GM19043 (cell line): ENCODE data around the gene ARMCX6.
A peak's percentile ranks its signal among the peaks of the same experiment; 100 is the strongest.
"Not testable (repeated sequence)": the region's sequence is repeated elsewhere in the genome, so short reads cannot be mapped to it uniquely, and the experiment has no call there.

ENCODE experiments used
- ATAC-seq: cut with Tn5 transposase; IDR thresholded peaks from one replicate; pipeline ENCODE4 v1.9.1; 2021; ENCODE audit warnings: low read depth; ENCODE audit not compliant: unreplicated experiment

ARMCX6 gene

DNA sequence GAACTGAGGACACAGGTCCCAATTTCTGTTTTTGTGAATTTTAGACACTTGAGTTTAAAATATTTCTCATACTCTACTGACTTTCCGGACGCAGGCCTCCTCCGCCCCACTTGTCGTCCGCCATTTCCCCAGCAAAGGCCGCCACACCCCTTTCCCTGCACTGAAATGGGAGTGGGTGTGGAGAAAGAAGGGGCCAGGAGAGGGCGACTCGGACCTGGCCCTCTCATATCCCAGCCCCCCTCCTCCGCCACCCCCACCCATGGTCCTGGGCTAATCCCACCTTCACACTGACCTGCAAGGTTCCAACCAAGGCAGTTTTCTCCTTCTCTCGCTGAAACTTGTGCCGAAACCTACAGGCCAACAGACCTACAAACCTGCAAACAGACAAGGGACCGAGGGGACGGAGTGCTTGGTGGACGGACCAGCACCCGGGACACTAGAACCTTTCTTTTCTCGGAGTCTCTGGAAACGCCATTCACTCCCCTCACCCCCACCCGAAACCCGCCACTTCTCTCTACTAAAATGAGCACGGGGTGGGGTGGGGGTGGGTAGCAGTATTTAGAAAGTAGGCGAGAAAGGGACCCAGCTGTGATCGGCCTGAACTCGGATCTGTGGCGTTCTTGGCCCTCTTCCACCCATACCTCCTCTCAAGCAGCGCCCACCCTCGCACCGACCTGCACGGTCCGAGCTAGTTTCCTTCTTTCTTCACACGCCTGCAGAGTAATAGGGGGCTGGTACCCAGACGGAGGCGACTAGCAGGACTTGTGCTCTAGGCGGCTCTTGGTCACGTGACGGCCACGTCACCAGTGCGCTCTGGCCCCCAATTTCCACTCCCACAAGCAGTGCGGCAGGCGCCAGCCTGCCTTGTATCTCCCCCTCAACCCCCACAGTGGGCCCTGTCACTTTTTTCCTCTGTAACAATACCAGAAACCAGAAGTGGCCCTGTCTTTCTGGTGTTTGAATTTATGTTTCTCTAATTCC lies at the start of gene ARMCX6:
ARMCX6 (minus strand) TSS at position 790 of the 981 bp plus-strand sequence. CDS start 1,380 bp downstream, outside the sequence.
- ATAC-seq = peak; percentile 94

DNA sequence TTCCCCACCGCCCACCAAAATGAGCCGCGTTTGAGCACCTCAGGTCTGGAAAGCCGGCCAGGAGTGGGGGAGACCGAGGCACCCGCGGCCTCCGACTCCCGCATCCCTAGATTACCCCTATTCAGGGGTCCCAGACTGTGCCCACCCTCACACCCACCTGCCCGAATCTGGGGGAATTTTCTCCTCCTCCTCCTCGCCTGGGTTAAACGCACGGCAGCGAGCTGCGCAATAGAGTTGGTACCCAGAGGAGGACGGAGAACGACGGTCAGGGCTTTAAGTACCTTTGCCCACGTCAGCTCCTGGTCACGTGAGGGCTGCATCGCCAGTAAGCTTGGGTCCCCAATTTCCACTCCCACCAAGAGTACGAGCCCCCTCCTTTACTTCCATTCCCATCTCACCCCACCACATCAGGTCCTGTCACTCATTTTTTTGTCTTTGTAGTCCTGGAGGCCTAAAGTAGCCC lies 41.8 kb upstream of the ARMCX6 start, which contains the start of gene ARMCX2:
ARMCX2 (minus strand) TSS at position 250 of the 463 bp plus-strand sequence. CDS start 2,262 bp downstream, outside the sequence.
- peak; percentile 46 for ATAC-seq

DNA sequence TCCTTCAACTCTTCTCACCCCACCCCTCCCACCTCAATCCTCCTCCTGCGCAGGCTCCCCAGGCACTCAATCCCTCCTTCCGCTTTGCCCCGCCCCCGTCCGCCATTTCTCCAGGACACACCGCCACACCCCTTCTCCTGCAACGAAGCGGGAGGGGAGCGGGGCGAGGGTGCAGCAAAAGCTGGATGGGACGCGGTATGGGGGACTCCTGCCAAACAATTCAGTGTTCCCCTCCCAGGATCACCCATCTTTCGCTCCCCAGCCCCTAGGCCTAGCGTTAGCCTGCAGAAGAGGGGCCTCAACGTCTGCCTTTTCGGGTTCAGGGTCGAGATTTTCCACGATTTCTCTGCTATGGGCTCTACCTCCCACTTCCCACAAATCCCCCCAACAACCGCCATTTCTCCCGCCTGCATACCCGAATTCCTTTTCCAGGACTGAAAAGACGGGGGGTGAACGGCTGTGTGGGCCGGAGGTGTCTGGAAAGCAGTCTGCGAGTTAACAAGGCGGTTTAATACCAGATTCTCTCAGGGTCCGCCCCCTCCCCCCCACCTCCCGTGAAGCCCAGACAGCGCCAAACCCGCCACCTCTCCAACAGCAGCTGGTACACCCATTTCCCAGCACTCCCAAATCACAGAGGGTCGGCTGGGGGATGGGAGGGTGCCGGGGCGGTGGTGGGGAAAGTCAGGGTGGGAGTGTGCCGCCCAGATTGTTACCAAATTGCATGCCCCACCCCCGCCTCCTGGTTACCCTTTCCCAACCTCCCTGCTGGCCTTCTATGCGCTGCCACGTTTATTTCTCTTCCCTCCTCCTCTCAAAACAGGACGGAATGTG lies 41.1 kb upstream of the ARMCX6 start:
- ATAC-seq = peak; percentile 63

DNA sequence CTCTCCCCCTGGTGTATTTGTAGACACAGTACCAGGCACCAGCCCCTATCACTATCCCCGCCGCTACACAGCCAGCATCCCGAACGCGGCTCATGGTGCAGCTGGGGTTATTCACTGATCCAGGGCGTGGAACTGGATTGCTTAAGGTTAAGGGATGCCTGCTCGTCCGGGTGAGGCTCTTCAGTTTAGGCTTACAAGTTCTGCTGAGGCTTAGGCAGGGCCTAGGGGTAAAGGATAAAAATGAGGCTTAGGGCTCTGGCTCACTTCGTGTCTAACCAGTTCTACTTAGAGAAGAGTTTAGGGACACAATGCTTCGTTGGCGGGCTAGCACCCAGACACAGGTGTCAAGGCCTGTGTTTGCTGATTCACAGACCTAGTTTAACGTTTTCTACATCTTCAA lies 39.7 kb upstream of the ARMCX6 start:
- ATAC-seq = no peak

DNA sequence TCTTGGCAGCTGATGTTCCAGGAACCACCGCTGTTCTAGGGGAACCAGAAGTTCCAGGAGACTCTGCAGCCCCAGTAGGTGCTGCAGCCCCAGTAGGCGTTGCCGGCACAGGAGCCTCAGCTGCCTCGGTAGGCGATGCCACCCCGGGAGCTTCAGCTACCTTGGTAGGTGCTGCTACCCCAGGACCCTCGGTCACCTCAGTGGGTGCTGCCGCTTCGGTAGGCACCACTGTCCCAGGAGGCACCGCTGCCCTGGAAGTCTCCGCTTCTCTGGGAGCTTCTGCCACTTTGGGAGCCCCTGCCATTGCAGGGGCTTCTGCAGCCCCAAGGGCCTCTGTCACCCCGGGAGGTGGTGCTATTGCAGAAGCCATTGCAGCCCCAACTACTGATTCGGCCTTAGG lies 39.0 kb upstream of the ARMCX6 start:
- ATAC-seq = no peak

GRCh38 chrX:101655534-101655933 lies 37.7 kb upstream of the ARMCX6 start:
- ATAC-seq = no peak

GRCh38 chrX:101647716-101648115 lies 29.9 kb upstream of the ARMCX6 start:
- ATAC-seq = not testable (repeated sequence)

DNA sequence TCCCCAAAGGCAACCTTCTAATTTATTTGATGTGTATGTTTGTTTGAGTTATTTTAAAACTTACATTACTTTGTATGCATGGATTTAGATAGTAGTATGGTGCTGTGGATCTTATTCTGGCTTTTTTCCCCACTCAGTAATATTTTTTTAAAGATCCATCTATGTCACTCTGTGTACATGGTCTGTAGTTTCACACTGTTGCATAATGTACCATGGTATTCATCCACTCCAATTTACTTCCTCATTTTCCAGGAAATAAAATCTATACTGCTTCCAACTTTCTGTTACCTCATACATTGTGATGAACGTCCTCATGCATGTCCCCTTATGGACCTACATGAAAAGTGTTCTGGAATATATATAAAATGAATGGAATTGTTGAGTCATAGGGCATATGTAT lies 24.3 kb upstream of the ARMCX6 start:
- no peak for ATAC-seq

- no peak for ATAC-seq
These were observed 21.8 kb upstream of the ARMCX6 start for GRCh38 chrX:101639583-101639982.

DNA sequence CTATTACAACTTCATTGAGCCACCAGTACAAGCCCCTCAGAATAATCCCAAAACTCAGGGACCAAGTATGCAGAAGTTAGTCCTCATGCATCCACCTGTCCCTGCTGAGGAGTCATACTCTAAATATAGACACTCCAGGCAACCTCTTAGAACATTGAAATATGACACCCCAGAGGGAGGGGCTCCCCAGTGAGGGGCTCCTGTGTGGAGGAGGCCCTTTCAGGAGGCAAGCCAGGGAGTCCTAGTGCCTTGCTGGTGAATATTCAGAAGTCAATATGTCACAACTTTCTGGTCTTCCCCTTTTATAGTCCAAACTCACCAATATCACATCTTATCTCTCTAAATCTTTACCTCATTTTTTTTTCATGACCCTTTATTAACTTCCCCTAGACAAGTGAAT lies 1.6 kb upstream of the ARMCX6 start:
- ATAC-seq = no peak

- ATAC-seq = no peak
These were observed 12.1 kb downstream of the ARMCX6 start for GRCh38 chrX:101605728-101606127.

- no peak for ATAC-seq
These were observed 12.7 kb downstream of the ARMCX6 start for GRCh38 chrX:101605146-101605545.

- no peak for ATAC-seq
These were observed 15.7 kb downstream of the ARMCX6 start for GRCh38 chrX:101602077-101602476.

- ATAC-seq = not testable (repeated sequence)
These were observed 18.2 kb downstream of the ARMCX6 start for GRCh38 chrX:101599592-101599991.

- peak; percentile 99 for ATAC-seq
These were observed 21.9 kb downstream of the ARMCX6 start for GRCh38 chrX:101595739-101596419.
